ENCODE measurements around the gene CABLES2.

CABLES2 gene

GRCh38 chr20:62391165-62392076 is 15.7 kb downstream of the CABLES2 start:
- no peak for DNase-seq (ENCODE audit: low spot score)
- ChIA-PET POLR2A (ENCODE audit: low non-redundant PET) (no interaction called here), CTCF (interaction anchor here (0.7 to 2.0 kb wide), 5 partner anchors 9 to 89 kb away, joined by 3 to 5 read pairs (median 4); partner anchors contain the start of gene ADRM1)
- no peak for TF ChIP-seq CTCF (conservative IDR thresholded peaks at IDR 0.05; ENCODE audit: low read depth)
- H3K27ac ChIP-seq, result peak overlapping the region; percentile 88

DNA sequence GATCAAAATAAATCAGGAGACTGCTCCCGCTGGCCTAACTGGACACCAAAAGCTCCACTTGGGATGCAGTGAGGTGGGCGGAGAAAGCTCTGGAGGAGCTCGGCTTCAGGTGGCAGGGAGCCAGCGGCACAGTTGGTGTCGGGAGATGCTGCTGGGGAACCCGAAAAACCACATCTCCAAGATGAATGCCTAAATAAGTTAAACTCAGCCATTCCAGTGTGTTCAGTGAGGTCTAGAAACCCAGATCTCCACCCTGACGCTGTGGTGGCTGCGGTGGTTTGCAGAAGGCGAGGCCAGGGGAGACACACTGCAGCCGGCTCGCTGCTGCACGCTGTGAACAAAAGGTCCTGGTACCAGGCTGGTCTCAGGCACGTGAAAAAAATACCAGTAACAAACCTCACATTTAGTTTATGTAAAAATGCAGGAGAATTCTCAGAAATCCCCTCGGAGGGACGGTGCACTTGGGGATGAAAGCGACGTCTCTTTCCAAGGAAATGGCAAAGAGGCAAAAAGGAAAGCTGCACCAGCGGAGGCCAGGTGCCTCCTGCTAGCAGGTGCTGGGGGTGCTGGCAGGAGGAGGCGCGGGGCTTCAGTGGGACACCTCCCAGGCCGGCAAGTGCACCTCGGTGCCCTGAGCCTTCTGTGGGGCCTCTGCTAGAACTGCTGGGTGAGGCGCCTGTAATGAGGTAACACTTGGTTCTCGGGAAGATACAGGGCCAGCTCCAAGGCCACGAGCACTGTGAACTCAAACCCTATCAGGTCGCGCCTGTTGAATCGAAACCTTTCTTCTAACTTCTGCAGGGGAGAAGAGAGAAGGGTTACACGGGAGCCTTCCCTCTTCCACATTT is 16.5 kb downstream of the CABLES2 start:
- H3K27ac ChIP-seq, result peak overlapping the region; percentile 88
- no peak for TF ChIP-seq CTCF (conservative IDR thresholded peaks at IDR 0.05; ENCODE audit: low read depth)
- POLR2A ChIA-PET (ENCODE audit: low non-redundant PET), result no interaction called here
- DNase-seq (ENCODE audit: low spot score), result no peak
- CTCF ChIA-PET, result interaction anchor here (0.6 to 2.0 kb wide), 6 partner anchors 8 to 226 kb away, joined by 3 to 5 read pairs (median 4); partner anchors contain the start of gene ADRM1

DNA sequence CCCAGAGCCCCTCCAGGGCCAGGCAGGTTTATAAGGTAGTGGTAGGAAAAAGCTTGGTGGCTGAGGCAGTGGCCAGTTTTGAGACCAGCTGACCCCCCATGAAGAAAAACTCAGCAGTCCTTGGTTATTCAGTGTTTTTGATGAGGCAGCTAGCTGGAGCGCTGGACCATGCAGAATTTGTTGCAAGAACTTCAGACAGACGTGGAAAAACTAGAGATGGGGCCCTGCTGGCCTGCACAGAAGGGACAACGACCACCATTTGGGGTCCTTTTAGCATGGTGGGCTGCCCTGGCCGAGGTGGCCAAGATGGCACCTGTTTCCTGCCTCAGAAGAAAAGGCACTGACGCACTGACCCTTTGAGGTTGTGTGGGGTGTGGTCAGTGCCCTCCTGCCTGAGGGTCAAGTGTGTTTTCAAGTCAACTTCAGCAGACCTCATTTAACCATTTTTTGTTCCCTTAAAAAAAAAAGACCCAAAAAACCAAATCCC is 17.4 kb downstream of the CABLES2 start:
- DNase-seq (ENCODE audit: low spot score), result no peak
- POLR2A ChIA-PET (ENCODE audit: low non-redundant PET), result no interaction called here
- no peak for TF ChIP-seq CTCF (conservative IDR thresholded peaks at IDR 0.05; ENCODE audit: low read depth)
- CTCF ChIA-PET, result interaction anchor here (0.7 to 1.2 kb wide), 4 partner anchors 80 to 228 kb away, joined by 3 to 4 read pairs (median 3); no protein-coding TSS in a partner anchor
- H3K27ac ChIP-seq, result peak overlapping the region; percentile 88

DNA sequence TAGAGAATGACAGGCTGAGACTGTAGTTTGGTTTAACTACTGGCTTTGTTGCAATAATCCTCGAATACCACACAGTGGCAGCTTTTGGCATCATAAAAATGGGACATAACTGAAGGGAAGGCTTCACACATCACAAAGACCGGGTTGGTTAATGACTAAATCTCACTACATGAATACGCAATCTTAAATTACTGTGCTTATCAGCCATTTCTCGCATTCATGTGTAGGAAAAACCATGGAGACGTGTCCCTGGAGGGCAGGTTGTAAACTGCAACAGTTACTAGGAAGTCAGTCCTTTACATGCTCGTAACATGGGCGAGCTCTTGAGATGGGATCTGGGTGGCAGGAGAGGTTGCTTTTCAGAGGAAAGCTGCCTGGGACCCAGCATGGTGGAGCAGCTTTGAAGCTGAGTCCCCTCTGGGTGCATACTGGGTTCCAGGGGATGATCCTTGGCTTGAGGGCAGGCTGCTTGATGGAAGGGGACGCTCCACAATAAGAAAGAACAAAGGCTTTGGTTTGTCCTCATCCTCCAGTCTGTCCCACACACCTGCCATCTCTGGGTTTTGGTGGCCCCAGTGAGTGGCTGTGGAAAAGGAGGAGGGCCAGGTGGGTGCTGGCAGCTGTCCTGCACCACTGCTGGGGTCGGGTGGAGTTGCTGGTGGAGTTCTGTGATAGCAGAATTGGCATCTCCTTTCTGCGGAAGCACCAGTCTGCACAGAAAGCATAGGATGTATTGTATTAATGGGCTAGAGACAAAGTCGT is 18.1 kb downstream of the CABLES2 start:
- H3K27ac ChIP-seq, result peak overlapping the region; percentile 88
- CTCF ChIA-PET, result interaction anchor here (0.6 to 1.3 kb wide), 4 partner anchors 22 to 228 kb away, joined by 3 to 4 read pairs (median 3); partner anchors contain the start of gene LAMA5
- TF ChIP-seq CTCF (conservative IDR thresholded peaks at IDR 0.05; ENCODE audit: low read depth), result no peak
- POLR2A ChIA-PET (ENCODE audit: low non-redundant PET), result interaction anchor here (0.9 to 1.6 kb wide), 2 partner anchors 21 to 39 kb away, joined by 3 to 4 read pairs; no protein-coding TSS in a partner anchor
- DNase-seq (ENCODE audit: low spot score), result no peak

- no peak for DNase-seq (ENCODE audit: low spot score)
- peak overlapping the region; percentile 88 for H3K27ac ChIP-seq
- no peak for TF ChIP-seq CTCF (conservative IDR thresholded peaks at IDR 0.05; ENCODE audit: low read depth)
- POLR2A ChIA-PET (ENCODE audit: low non-redundant PET), result interaction anchor here (0.7 to 1.6 kb wide), 5 partner anchors 11 to 1185 kb away, joined by 3 to 9 read pairs (median 4); no protein-coding TSS in a partner anchor
- CTCF ChIA-PET, result interaction anchor here (0.5 to 1.3 kb wide), 4 partner anchors 21 to 1174 kb away, joined by 3 to 4 read pairs (median 3); partner anchors contain the start of gene LAMA5
Measured at GRCh38 chr20:62387933-62388635, 19.0 kb downstream of the CABLES2 start.

All from RWPE1 (cell line).